A549 (cell line): ENCODE results near the gene COL1A1. TPM values are rescaled to one million over a fixed set of nuclear protein-coding genes. Genes with fewer than 3 reads are reported as not detected.

Experiments
- ATAC-seq, 2 experiments: fragments of 200-7000 bp in 1 of 2; fragments of >200 bp in 1 of 2; cut with Nextera tagmentation in 1 of 2; cut with Tn5 transposase in 1 of 2; 3 replicates each; pipeline versions ENCODE4 v1.8.0 to v1.9.1; 2018 to 2020; ENCODE audit warnings: mild to moderate bottlenecking in 1 of 2, moderate library complexity in 1 of 2
- CTCF ChIA-PET: fragments of 300-600 bp; sonication (Branson Sonifier 250); formaldehyde crosslinking; extraction: SDS; loops from one replicate; lab custom pipeline; 2021; ENCODE audit warnings: antibody characterized with exemption, inconsistent platforms; lab: Yijun Ruan, JAX
- POLR2A ChIA-PET: fragments of 350-600 bp; formaldehyde crosslinking; extraction: SDS; loops from one replicate; lab custom pipeline; 2021; ENCODE audit warnings: antibody characterized with exemption, inconsistent platforms; lab: Yijun Ruan, JAX
- DNase-seq, 2 experiments: peaks; one replicate each; pipeline versions ENCODE4 v3.0.0 to v3.0.0-alpha.2; 2011 to 2016; ENCODE audit warnings: low read depth in 1 of 2, low spot score in 1 of 2
- FAIRE-seq: peaks from 2 replicates; lab custom pipeline; 2011; peaks lifted over from hg19 to GRCh38; lab: Jason Lieb, UNC
- H3K27ac ChIP-seq, 2 experiments: fragments of >200 bp; sonication (Bioruptor Twin); formaldehyde crosslinking; 3 replicates each; pipeline ENCODE4 v1.5.1; 2016 to 2017
- H3K4me1 ChIP-seq: fragments of >200 bp; sonication (Bioruptor Twin); formaldehyde crosslinking; 3 replicates; pipeline ENCODE4 v1.6.1; 2016
- H3K4me2 ChIP-seq: fragments of >200 bp; sonication (Bioruptor Twin); formaldehyde crosslinking; 3 replicates; pipeline ENCODE4 v1.6.1; 2016
- H3K4me3 ChIP-seq: fragments of >200 bp; sonication (Bioruptor Twin); formaldehyde crosslinking; 3 replicates; pipeline ENCODE4 v1.5.1; 2016
- H3K9me3 ChIP-seq: fragments of >200 bp; sonication (Bioruptor Twin); formaldehyde crosslinking; 3 replicates; pipeline ENCODE4 v1.6.1; 2016
- BCL3 ChIP-seq: fragments of >200 bp; sonication (Bioruptor Twin); formaldehyde crosslinking; IDR thresholded peaks from 3 replicates; pipeline ENCODE4 v1.6.1; 2016
- BHLHE40 ChIP-seq: IDR thresholded peaks from 2 replicates; pipeline ENCODE4 v1.6.1; 2012; ENCODE audit warnings: low read depth, low read length, inconsistent platforms
- CTCF ChIP-seq: fragments of >200 bp; sonication (Bioruptor Twin); formaldehyde crosslinking; IDR thresholded peaks from 3 replicates; pipeline ENCODE4 v1.5.1; 2016
- FOSB ChIP-seq: fragments of 250-450 bp; sonication (Bioruptor Pico); IDR thresholded peaks from 2 replicates; pipeline ENCODE4 v1.5.0; 2020; ENCODE audit warnings: mild to moderate bottlenecking, moderate library complexity
- FOSL2 ChIP-seq, 2 experiments: fragments of 450-650 bp in 1 of 2; fragments of >200 bp in 1 of 2; sonication (Bioruptor Twin) in 1 of 2; formaldehyde crosslinking; IDR thresholded peaks; 2 replicates each; pipeline versions ENCODE4 v1.5.0 to v1.6.1; 2016 to 2020; ENCODE audit warnings: mild to moderate bottlenecking in 1 of 2, moderate library complexity in 1 of 2
- FOXS1 ChIP-seq: fragments of 250-450 bp; sonication (Bioruptor Pico); IDR thresholded peaks from 2 replicates; pipeline ENCODE4 v1.5.0; 2020; ENCODE audit warnings: mild to moderate bottlenecking, moderate library complexity
- HDAC2 ChIP-seq: fragments of 200-600 bp; sonication (generic); IDR thresholded peaks from 2 replicates; pipeline ENCODE4 v1.6.1; 2016
- HES2 ChIP-seq: fragments of >200 bp; sonication (Bioruptor Twin); formaldehyde crosslinking; IDR thresholded peaks from 2 replicates; pipeline ENCODE4 v1.6.1; 2016
- HEYL ChIP-seq: fragments of 250-450 bp; sonication (Bioruptor Pico); IDR thresholded peaks from 2 replicates; pipeline ENCODE4 v1.8.0; 2021; ENCODE audit warnings: mild to moderate bottlenecking, moderate library complexity
- HMGXB4 ChIP-seq: fragments of 250-450 bp; sonication (Bioruptor Pico); IDR thresholded peaks from 2 replicates; pipeline ENCODE4 v1.5.0; 2021; ENCODE audit warnings: mild to moderate bottlenecking, moderate library complexity, borderline replicate concordance
- HOXA7 ChIP-seq: fragments of 250-450 bp; sonication (Bioruptor Pico); IDR thresholded peaks from 2 replicates; pipeline ENCODE4 v1.5.0; 2020; ENCODE audit warnings: mild to moderate bottlenecking, moderate library complexity
- JUN ChIP-seq, 2 experiments: fragments of >200 bp; sonication (Bioruptor Twin); formaldehyde crosslinking; IDR thresholded peaks; 2 replicates in 1 of 2; 3 replicates in 1 of 2; pipeline ENCODE4 v1.6.1; 2016 to 2017
- KDM5A ChIP-seq: fragments of 200-600 bp; sonication (generic); IDR thresholded peaks from 2 replicates; pipeline ENCODE4 v1.6.1; 2016; ENCODE audit warnings: antibody characterized with exemption, mild to moderate bottlenecking
- MAFK ChIP-seq: fragments of 450-650 bp; IDR thresholded peaks from 2 replicates; pipeline ENCODE4 v1.6.1; 2014; ENCODE audit not compliant: partially characterized antibody
- MAZ ChIP-seq: fragments of 150-350 bp; IDR thresholded peaks from 2 replicates; pipeline ENCODE4 v1.6.1; 2014; ENCODE audit warnings: antibody characterized with exemption, low read depth, low read length, borderline replicate concordance
- MYC ChIP-seq: IDR thresholded peaks from 2 replicates; pipeline ENCODE4 v1.6.1; 2012; ENCODE audit warnings: mild to moderate bottlenecking, inconsistent platforms, low read length, improper control_type of control experiment, borderline replicate concordance
- NFE2L2 ChIP-seq: fragments of 150-350 bp; conservative IDR thresholded peaks from 2 replicates; pipeline ENCODE4 v1.6.1; 2014; ENCODE audit warnings: low read length
- NPAS2 ChIP-seq: fragments of 250-450 bp; sonication (Bioruptor Pico); IDR thresholded peaks from 2 replicates; pipeline ENCODE4 v1.8.0; 2022; ENCODE audit warnings: mild to moderate bottlenecking, moderate library complexity, borderline replicate concordance
- POLR2A ChIP-seq: IDR thresholded peaks from 2 replicates; pipeline ENCODE4 v1.6.1; 2012; ENCODE audit warnings: mild to moderate bottlenecking, low read length
- SMC3 ChIP-seq: fragments of >200 bp; sonication (Bioruptor Twin); formaldehyde crosslinking; IDR thresholded peaks from 3 replicates; pipeline ENCODE4 v1.6.1; 2018; ENCODE audit warnings: inconsistent platforms
- ZNF302 ChIP-seq: fragments of 250-450 bp; sonication (Bioruptor Pico); IDR thresholded peaks from 2 replicates; pipeline ENCODE4 v1.9.0; 2021; ENCODE audit warnings: inconsistent platforms, mild to moderate bottlenecking, moderate library complexity
- ZSCAN20 ChIP-seq: fragments of 250-450 bp; sonication (Bioruptor Pico); IDR thresholded peaks from 2 replicates; pipeline ENCODE4 v1.8.0; 2022; ENCODE audit warnings: mild to moderate bottlenecking, moderate library complexity
- WGBS: methylation state at CpG from one replicate; pipeline ENCODE4 v1.1.6; 2017; ENCODE audit errors: missing lambda C conversion rate; 5-methylcytosine and 5-hydroxymethylcytosine counted together
- polyA plus RNA-seq, 4 experiments: library from polyadenylated mRNA; depleted of rRNA in 3 of 4; stranded (reverse); fragments of >200 nt; fragmentation: RNase III in 1 of 4; extraction: RNeasy Plus Mini Kit Qiagen cat#74134 plus additional on column Dnase treatment in 1 of 4; gene quantifications; 2 replicates in 3 of 4; 3 replicates in 1 of 4; pipeline ENCODE4 v1.2.3, GENCODE V29; 2011 to 2017
- TF ChIP-seq, protein P1 (sequence below): IDR thresholded peaks from 2 replicates; pipeline ENCODE4 v1.6.1; 2012; ENCODE audit warnings: low read depth, borderline replicate concordance
- TF ChIP-seq, protein P2 (sequence below): fragments of 450-650 bp; IDR thresholded peaks from 2 replicates; pipeline ENCODE4 v1.6.1; 2014; ENCODE audit warnings: antibody characterized with exemption
- TF ChIP-seq, protein P3 (sequence below): fragments of 200-600 bp; sonication (generic); IDR thresholded peaks from 2 replicates; pipeline ENCODE4 v1.6.1; 2016; ENCODE audit warnings: antibody characterized with exemption, mild to moderate bottlenecking, moderate library complexity

Gene COL1A1
- polyA plus RNA-seq, 2 of the 4 experiments (the other 2 are of a cell fraction) = 4.4 to 34.3 TPM

DNA sequence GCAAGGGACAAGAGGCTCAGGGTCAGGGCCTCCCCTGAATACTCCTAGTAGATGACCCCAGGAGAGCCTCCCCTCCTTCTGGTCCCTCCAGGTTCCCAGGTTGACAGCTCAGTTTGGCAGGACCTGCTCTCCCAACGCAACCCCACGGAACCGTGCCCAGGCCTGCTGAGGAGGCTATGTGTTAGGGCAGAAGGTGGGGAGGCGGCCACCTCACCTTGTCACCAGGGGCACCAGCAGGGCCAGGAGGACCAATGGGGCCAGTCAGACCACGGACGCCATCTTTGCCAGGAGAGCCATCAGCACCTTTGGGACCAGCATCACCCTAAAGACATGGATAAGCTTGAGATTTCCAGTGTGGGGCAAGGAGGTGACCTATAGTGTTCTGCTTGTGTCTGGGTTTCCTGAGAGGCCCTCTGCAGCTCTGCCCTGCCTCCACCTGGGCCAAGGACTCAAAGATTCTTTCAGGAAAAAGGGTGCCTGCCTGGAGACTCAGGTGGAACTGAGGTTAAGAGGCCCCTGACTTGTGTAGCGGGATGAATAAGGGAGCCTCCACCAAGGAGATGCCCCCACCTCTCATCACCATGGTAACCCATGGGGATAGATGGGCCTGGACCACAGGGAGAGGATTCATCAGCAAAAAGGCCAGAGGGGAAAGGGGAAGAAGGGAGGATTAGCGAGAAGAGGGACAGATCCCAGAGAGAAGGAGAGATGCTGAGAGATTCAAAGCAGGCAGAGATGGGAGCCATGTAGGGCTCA lies 10.7 kb downstream of the COL1A1 start:
- TF ChIP-seq ZSCAN20 (CRISPR knock-in tag) (no peak), HES2 (no peak), BHLHE40 (no peak), NFE2L2 (no peak), ZNF302 (CRISPR knock-in tag) (no peak), BCL3 (no peak), SMC3 (no peak), FOXS1 (no peak), FOSL2 (IDR thresholded peaks at IDR 0.05) (no peak), FOSL2 (CRISPR knock-in tag; IDR thresholded peaks at IDR 0.05) (no peak), JUN (IDR thresholded peaks at IDR 0.05) (no peak), NPAS2 (CRISPR knock-in tag) (no peak)
- TF ChIP-seq, protein P1, sequence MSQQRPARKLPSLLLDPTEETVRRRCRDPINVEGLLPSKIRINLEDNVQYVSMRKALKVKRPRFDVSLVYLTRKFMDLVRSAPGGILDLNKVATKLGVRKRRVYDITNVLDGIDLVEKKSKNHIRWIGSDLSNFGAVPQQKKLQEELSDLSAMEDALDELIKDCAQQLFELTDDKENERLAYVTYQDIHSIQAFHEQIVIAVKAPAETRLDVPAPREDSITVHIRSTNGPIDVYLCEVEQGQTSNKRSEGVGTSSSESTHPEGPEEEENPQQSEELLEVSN = no peak
- TF ChIP-seq, all 56 proteins: peak for 0
- no peak overlapping the region for H3K27ac ChIP-seq
- FAIRE-seq (no peak), ATAC-seq (no peak), DNase-seq (no peak)
- ChIA-PET CTCF (interaction anchor here (1.1 to 22.0 kb wide), 6 partner anchors 10 to 106 kb away, joined by 3 to 817 read pairs (median 10); partner anchors contain the start of genes COL1A1, SGCA and TMEM92), POLR2A (no interaction called here)
- H3K4me2 ChIP-seq = no peak overlapping the region
- 90% methylated on average over 8 of the region's 8 CpGs for WGBS
- no peaks in the 10 kb centered on the region for H3K9me3 ChIP-seq
- H3K4me1 ChIP-seq = no peaks in the 10 kb centered on the region
- no peak overlapping the region for H3K4me3 ChIP-seq

GRCh38 chr17:50190293-50190602 lies 11.2 kb downstream of the COL1A1 start:
- TF ChIP-seq HDAC2 (no peak), FOXS1 (no peak), CTCF (no peak), MAZ (no peak), ZNF302 (CRISPR knock-in tag) (no peak), HEYL (CRISPR knock-in tag) (no peak), FOSB (no peak), MYC (no peak), BCL3 (no peak), KDM5A (no peak), HMGXB4 (CRISPR knock-in tag) (no peak), MAFK (no peak), POLR2A (no peak), HOXA7 (CRISPR knock-in tag) (no peak)
- TF ChIP-seq, protein P2, sequence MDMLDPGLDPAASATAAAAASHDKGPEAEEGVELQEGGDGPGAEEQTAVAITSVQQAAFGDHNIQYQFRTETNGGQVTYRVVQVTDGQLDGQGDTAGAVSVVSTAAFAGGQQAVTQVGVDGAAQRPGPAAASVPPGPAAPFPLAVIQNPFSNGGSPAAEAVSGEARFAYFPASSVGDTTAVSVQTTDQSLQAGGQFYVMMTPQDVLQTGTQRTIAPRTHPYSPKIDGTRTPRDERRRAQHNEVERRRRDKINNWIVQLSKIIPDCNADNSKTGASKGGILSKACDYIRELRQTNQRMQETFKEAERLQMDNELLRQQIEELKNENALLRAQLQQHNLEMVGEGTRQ = no peak
- TF ChIP-seq, protein P3, sequence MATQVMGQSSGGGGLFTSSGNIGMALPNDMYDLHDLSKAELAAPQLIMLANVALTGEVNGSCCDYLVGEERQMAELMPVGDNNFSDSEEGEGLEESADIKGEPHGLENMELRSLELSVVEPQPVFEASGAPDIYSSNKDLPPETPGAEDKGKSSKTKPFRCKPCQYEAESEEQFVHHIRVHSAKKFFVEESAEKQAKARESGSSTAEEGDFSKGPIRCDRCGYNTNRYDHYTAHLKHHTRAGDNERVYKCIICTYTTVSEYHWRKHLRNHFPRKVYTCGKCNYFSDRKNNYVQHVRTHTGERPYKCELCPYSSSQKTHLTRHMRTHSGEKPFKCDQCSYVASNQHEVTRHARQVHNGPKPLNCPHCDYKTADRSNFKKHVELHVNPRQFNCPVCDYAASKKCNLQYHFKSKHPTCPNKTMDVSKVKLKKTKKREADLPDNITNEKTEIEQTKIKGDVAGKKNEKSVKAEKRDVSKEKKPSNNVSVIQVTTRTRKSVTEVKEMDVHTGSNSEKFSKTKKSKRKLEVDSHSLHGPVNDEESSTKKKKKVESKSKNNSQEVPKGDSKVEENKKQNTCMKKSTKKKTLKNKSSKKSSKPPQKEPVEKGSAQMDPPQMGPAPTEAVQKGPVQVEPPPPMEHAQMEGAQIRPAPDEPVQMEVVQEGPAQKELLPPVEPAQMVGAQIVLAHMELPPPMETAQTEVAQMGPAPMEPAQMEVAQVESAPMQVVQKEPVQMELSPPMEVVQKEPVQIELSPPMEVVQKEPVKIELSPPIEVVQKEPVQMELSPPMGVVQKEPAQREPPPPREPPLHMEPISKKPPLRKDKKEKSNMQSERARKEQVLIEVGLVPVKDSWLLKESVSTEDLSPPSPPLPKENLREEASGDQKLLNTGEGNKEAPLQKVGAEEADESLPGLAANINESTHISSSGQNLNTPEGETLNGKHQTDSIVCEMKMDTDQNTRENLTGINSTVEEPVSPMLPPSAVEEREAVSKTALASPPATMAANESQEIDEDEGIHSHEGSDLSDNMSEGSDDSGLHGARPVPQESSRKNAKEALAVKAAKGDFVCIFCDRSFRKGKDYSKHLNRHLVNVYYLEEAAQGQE = no peak
- Histone ChIP-seq H3K4me1 (no peaks in the 10 kb centered on the region), H3K4me2 (no peak overlapping the region), H3K9me3 (no peaks in the 10 kb centered on the region), H3K27ac (no peak overlapping the region), H3K4me3 (no peak overlapping the region)
- DNase-seq (no peak), ATAC-seq (no peak), FAIRE-seq (no peak)
- POLR2A ChIA-PET = no interaction called here
- CTCF ChIA-PET = interaction anchor here (1.8 to 22.0 kb wide), 4 partner anchors 10 to 107 kb away, joined by 7 to 817 read pairs (median 14); partner anchors contain the start of genes COL1A1 and SGCA
- 89% methylated on average over 8 of the region's 8 CpGs for WGBS
